Measurements from ENCODE around the gene ERLIN1. TPM values are rescaled to one million over a fixed set of nuclear protein-coding genes. Genes with fewer than 3 reads are reported as not detected.

Gene ERLIN1
- total RNA-seq, 1 experiment from 2014 or later: 23.5 TPM

DNA sequence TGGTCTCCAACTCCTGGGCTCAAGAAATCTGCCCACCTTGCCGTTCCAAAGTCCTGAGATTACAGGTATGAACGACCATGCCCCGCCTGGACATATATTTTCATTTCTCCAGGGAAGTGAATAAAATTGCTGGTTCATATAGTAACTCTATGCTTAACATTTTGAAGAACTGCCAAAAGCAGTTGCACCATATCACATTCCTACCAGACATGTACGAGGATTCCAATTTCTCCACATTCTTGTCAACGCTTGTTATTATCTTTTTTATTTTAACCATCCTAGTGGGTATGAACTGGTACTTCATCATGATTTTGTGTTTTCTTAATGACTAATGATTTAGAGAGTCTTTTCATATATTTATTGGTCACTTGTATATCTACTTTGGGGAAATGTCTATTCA lies 82.2 kb downstream of the ERLIN1 start:
- no peak for TF ChIP-seq NR2C2 (CRISPR knock-in tag; IDR thresholded peaks at IDR 0.05)
- TF ChIP-seq GRHL2 (CRISPR knock-in tag; IDR thresholded peaks at IDR 0.05; ENCODE audit: insufficient replicate concordance, severe bottlenecking): no peak
- no peak for TF ChIP-seq HMGA2 (CRISPR knock-in tag; IDR thresholded peaks at IDR 0.05)
- TF ChIP-seq ZNF121 (CRISPR knock-in tag; IDR thresholded peaks at IDR 0.05): no peak
- no peak for TF ChIP-seq SMAD3 (CRISPR knock-in tag; IDR thresholded peaks at IDR 0.05; ENCODE audit: borderline replicate concordance)
- TF ChIP-seq SMAD4 (CRISPR knock-in tag; IDR thresholded peaks at IDR 0.05): no peak
- TF ChIP-seq, protein P1, sequence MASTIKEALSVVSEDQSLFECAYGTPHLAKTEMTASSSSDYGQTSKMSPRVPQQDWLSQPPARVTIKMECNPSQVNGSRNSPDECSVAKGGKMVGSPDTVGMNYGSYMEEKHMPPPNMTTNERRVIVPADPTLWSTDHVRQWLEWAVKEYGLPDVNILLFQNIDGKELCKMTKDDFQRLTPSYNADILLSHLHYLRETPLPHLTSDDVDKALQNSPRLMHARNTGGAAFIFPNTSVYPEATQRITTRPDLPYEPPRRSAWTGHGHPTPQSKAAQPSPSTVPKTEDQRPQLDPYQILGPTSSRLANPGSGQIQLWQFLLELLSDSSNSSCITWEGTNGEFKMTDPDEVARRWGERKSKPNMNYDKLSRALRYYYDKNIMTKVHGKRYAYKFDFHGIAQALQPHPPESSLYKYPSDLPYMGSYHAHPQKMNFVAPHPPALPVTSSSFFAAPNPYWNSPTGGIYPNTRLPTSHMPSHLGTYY (CRISPR knock-in tag; IDR thresholded peaks at IDR 0.05): no peak
- TF ChIP-seq ZNF138 (CRISPR knock-in tag; conservative IDR thresholded peaks at IDR 0.05): no peak
- TF ChIP-seq, protein P2, sequence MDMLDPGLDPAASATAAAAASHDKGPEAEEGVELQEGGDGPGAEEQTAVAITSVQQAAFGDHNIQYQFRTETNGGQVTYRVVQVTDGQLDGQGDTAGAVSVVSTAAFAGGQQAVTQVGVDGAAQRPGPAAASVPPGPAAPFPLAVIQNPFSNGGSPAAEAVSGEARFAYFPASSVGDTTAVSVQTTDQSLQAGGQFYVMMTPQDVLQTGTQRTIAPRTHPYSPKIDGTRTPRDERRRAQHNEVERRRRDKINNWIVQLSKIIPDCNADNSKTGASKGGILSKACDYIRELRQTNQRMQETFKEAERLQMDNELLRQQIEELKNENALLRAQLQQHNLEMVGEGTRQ (CRISPR knock-in tag; IDR thresholded peaks at IDR 0.05): no peak
- no peak for TF ChIP-seq ZNF232 (CRISPR knock-in tag; IDR thresholded peaks at IDR 0.05)
- TF ChIP-seq, protein P3, sequence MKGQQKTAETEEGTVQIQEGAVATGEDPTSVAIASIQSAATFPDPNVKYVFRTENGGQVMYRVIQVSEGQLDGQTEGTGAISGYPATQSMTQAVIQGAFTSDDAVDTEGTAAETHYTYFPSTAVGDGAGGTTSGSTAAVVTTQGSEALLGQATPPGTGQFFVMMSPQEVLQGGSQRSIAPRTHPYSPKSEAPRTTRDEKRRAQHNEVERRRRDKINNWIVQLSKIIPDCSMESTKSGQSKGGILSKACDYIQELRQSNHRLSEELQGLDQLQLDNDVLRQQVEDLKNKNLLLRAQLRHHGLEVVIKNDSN (CRISPR knock-in tag; IDR thresholded peaks at IDR 0.05): no peak
- TF ChIP-seq KAT7 (CRISPR knock-in tag; IDR thresholded peaks at IDR 0.05; ENCODE audit: borderline replicate concordance): no peak
- Mint-ChIP-seq H3K4me1 (peaks cover 9% of the 10 kb centered on the region), H3K27me3 (ENCODE audit: low read depth) (peaks cover 7% of the 10 kb centered on the region; the same call in 1 of the 2 replicates), H3K4me3 (no peak overlapping the region), H3K27ac (no peak overlapping the region), H3K9me3 (peaks cover 29% of the 10 kb centered on the region), H3K36me3 (peaks cover 14% of the 10 kb centered on the region)
- no peak for DNase-seq (ENCODE audit: low spot score)
- ChIA-PET POLR2A (no interaction called here), CTCF (no interaction called here)
- no peak for ATAC-seq

DNA sequence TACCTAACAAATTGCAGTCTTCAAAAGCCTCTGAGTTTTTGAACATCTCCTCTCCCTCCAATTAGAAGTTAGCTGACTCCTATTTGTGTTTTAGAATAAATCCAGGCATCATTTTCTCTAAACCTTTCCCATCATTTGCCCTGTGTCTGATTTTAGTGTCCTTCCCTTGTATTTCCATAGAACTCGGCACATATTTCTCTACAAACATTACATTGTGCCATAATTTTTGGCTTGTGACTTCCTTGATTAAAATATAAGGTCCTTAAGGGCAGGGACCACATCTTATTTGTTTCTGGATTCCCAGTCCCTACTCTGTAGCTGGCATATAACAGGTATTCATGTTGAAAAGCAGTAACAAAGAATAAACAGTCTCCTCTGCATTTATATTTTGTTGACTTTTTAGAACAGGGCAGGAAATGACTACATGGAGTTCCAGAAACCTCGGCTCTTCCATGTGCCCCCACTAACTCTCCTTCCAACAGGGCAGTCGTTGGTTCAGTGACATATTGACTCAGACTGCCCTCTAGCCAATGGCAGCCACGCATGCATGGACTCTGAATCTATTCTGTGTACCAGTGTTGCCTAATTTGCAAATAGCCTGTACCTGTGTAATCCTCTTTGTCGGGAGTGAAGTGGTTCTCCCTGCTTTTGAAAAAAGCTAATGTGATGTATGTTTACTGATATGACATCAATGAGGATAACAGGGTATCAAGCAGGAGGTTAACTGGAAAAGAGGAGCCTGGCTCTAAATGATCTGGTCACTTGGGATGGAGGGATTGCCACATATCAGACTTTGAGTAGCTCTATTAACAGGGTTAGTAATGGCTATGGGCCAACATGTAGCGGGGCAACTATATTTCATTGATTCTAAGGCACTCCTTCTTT lies 84.4 kb downstream of the ERLIN1 start:
- DNase-seq (ENCODE audit: low spot score): no peak
- Mint-ChIP-seq H3K27me3 (ENCODE audit: low read depth) (peaks cover 7% of the 10 kb centered on the region), H3K27ac (no peak overlapping the region), H3K9me3 (peaks cover 43% of the 10 kb centered on the region), H3K4me1 (peaks cover 9% of the 10 kb centered on the region), H3K36me3 (peaks cover 23% of the 10 kb centered on the region), H3K4me3 (no peak overlapping the region)
- TF ChIP-seq, protein P4, sequence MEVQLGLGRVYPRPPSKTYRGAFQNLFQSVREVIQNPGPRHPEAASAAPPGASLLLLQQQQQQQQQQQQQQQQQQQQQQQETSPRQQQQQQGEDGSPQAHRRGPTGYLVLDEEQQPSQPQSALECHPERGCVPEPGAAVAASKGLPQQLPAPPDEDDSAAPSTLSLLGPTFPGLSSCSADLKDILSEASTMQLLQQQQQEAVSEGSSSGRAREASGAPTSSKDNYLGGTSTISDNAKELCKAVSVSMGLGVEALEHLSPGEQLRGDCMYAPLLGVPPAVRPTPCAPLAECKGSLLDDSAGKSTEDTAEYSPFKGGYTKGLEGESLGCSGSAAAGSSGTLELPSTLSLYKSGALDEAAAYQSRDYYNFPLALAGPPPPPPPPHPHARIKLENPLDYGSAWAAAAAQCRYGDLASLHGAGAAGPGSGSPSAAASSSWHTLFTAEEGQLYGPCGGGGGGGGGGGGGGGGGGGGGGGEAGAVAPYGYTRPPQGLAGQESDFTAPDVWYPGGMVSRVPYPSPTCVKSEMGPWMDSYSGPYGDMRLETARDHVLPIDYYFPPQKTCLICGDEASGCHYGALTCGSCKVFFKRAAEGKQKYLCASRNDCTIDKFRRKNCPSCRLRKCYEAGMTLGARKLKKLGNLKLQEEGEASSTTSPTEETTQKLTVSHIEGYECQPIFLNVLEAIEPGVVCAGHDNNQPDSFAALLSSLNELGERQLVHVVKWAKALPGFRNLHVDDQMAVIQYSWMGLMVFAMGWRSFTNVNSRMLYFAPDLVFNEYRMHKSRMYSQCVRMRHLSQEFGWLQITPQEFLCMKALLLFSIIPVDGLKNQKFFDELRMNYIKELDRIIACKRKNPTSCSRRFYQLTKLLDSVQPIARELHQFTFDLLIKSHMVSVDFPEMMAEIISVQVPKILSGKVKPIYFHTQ (CRISPR knock-in tag; IDR thresholded peaks at IDR 0.05): no peak
- TF ChIP-seq GABPB1 (CRISPR knock-in tag; IDR thresholded peaks at IDR 0.05): peak; percentile 89
- ChIA-PET POLR2A (no interaction called here), CTCF (interaction anchor here (1.1 to 1.2 kb wide), 2 partner anchors 256 kb away, joined by 4 to 6 read pairs; no protein-coding TSS in a partner anchor)
- ATAC-seq: no peak

DNA sequence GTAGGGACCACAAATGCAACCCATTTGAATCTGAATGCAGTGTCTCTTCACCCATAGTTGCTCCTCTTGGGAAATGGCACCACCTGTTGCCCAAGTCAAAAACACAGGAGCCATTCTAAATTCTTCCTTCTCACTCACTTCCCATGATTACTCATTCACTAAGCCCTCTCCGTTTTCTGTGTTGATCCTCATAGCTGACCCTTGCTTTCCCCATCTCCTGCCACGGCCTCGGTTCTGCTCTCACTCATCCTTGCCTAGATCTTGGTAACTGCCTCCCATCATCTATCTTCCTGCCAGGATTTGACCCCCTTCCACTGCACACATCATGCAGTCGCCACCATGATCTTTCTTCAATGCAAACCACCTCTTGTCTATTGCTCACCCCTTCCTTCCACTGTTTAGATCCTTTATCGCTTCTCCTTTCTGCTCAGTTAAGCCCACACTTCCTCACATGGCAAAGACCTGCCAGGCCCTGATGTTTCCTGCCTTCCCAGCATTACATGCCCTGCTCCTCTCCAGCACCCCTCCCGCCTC lies 85.1 kb downstream of the ERLIN1 start:
- H3K4me1 Mint-ChIP-seq: peaks cover 9% of the 10 kb centered on the region
- no peak overlapping the region for H3K4me3 Mint-ChIP-seq
- peaks cover 23% of the 10 kb centered on the region for H3K36me3 Mint-ChIP-seq
- DNase-seq (ENCODE audit: low spot score) (no peak), ATAC-seq (peak; percentile 73)
- ChIA-PET POLR2A (no interaction called here), CTCF (interaction anchor here (1.1 kb wide), 1 partner anchor 255 kb away, joined by 6 read pairs; no protein-coding TSS in a partner anchor)
- peaks cover 10% of the 10 kb centered on the region for H3K27me3 Mint-ChIP-seq (ENCODE audit: low read depth)
- no peak overlapping the region for H3K27ac Mint-ChIP-seq
- peaks cover 46% of the 10 kb centered on the region for H3K9me3 Mint-ChIP-seq
- TF ChIP-seq, protein P5, sequence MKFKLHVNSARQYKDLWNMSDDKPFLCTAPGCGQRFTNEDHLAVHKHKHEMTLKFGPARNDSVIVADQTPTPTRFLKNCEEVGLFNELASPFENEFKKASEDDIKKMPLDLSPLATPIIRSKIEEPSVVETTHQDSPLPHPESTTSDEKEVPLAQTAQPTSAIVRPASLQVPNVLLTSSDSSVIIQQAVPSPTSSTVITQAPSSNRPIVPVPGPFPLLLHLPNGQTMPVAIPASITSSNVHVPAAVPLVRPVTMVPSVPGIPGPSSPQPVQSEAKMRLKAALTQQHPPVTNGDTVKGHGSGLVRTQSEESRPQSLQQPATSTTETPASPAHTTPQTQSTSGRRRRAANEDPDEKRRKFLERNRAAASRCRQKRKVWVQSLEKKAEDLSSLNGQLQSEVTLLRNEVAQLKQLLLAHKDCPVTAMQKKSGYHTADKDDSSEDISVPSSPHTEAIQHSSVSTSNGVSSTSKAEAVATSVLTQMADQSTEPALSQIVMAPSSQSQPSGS (CRISPR knock-in tag; IDR thresholded peaks at IDR 0.05; ENCODE audit: borderline replicate concordance, low read depth): no peak
- TF ChIP-seq TP53 (CRISPR knock-in tag; IDR thresholded peaks at IDR 0.05) (no peak), ETV6 (CRISPR knock-in tag; IDR thresholded peaks at IDR 0.05) (no peak), ELF4 (CRISPR knock-in tag; IDR thresholded peaks at IDR 0.05; ENCODE audit: low read depth) (no peak)
- TF ChIP-seq, protein P6, sequence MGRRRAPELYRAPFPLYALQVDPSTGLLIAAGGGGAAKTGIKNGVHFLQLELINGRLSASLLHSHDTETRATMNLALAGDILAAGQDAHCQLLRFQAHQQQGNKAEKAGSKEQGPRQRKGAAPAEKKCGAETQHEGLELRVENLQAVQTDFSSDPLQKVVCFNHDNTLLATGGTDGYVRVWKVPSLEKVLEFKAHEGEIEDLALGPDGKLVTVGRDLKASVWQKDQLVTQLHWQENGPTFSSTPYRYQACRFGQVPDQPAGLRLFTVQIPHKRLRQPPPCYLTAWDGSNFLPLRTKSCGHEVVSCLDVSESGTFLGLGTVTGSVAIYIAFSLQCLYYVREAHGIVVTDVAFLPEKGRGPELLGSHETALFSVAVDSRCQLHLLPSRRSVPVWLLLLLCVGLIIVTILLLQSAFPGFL (CRISPR knock-in tag; IDR thresholded peaks at IDR 0.05; ENCODE audit: borderline replicate concordance): no peak
- TF ChIP-seq, protein P7, sequence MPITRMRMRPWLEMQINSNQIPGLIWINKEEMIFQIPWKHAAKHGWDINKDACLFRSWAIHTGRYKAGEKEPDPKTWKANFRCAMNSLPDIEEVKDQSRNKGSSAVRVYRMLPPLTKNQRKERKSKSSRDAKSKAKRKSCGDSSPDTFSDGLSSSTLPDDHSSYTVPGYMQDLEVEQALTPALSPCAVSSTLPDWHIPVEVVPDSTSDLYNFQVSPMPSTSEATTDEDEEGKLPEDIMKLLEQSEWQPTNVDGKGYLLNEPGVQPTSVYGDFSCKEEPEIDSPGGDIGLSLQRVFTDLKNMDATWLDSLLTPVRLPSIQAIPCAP (CRISPR knock-in tag; IDR thresholded peaks at IDR 0.05): no peak

All from WTC11 (cell line).